ENCODE data around the gene SYNPR. TPM values are rescaled to one million over a fixed set of nuclear protein-coding genes. Genes with fewer than 3 reads are reported as not detected.

SYNPR gene
- total RNA-seq, 2 donors from 2014 or later: not detected

DNA sequence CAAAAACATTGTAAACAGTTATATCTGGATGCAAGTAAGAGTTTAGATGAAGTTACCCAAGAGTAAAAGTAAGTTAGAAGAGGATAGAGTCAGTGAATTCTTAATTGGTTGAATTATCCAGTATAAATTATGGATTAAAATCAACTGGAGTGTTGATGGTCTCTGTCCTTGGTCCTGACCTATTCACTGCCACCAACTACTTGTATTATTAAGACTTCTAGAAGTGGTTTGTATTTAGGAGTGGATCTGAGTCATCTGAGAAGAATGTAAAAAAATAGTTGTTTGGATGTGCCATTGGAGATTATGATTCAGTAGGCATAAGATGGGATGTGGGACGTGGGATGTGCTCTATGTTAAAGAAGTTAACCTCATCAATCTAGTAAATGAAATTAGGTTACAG, 86.4 kb downstream of the SYNPR start:
- H3K36me3 Mint-ChIP-seq (ENCODE audit: low read depth): no peaks in the 10 kb centered on the region
- H3K9me3 ChIP-seq (ENCODE audit: control insufficient read depth, low read length, poor library complexity, severe bottlenecking): no peaks in the 10 kb centered on the region
- H3K27me3 Mint-ChIP-seq: peaks cover 8% of the 10 kb centered on the region
- no peak overlapping the region for H3K4me3 Mint-ChIP-seq
- no peaks in the 10 kb centered on the region for H3K4me1 Mint-ChIP-seq
- ATAC-seq (no peak), DNase-seq (no peak)
- no peak overlapping the region for H3K27ac Mint-ChIP-seq

DNA sequence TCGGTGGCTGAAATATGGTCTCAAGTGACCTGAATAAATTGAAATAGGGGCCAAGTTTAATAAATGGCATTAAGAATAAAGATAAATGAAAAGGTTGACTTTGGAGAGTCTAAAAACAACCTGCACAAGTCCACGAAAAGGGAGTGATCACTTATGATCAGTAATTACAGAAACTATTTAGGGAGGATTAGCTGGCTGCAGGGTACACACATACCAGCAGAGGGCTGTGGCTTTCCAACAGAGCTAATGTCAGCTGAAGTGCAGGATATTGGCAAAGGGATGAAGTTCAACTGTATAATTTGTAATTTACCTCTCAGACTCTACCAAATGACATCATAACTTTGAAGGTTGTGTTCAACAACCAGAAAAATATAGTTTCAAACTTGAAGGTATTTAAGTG, 86.8 kb downstream of the SYNPR start:
- H3K9me3 ChIP-seq (ENCODE audit: control insufficient read depth, low read length, poor library complexity, severe bottlenecking): no peaks in the 10 kb centered on the region
- no peaks in the 10 kb centered on the region for H3K4me1 Mint-ChIP-seq
- no peaks in the 10 kb centered on the region for H3K36me3 Mint-ChIP-seq (ENCODE audit: low read depth)
- H3K4me3 Mint-ChIP-seq: no peak overlapping the region
- ATAC-seq: no peak
- no peak for DNase-seq
- H3K27me3 Mint-ChIP-seq: peaks cover 8% of the 10 kb centered on the region
- no peak overlapping the region for H3K27ac Mint-ChIP-seq

GRCh38 chr3:63365671-63366070, 87.6 kb downstream of the SYNPR start:
- DNase-seq (no peak), ATAC-seq (no peak)
- H3K9me3 ChIP-seq (ENCODE audit: control insufficient read depth, low read length, poor library complexity, severe bottlenecking): no peaks in the 10 kb centered on the region
- no peak overlapping the region for H3K4me3 Mint-ChIP-seq
- no peaks in the 10 kb centered on the region for H3K36me3 Mint-ChIP-seq (ENCODE audit: low read depth)
- H3K27me3 Mint-ChIP-seq: peaks cover 8% of the 10 kb centered on the region
- no peak overlapping the region for H3K27ac Mint-ChIP-seq
- no peaks in the 10 kb centered on the region for H3K4me1 Mint-ChIP-seq

DNA sequence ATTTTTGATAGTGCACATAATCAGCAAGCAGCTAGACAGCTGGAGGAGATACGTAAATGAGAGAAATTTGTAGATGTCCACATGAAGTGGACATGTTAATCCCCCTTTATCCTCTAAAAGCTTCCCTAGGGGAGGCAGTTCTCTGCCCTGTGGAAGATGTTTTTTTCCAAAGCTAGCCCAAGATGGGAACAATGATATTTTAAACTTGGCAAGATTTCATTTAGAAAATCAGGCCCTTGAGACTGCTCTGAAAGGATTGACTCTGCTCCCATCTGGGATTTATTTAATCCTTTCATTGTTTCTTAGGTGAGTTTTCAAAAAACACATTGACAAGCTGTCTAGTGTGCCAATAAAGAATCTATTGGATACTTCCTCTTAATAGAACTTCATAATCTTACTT, 92.0 kb downstream of the SYNPR start:
- ATAC-seq (no peak), DNase-seq (no peak)
- H3K4me3 Mint-ChIP-seq: no peak overlapping the region
- no peaks in the 10 kb centered on the region for H3K27me3 Mint-ChIP-seq
- no peaks in the 10 kb centered on the region for H3K9me3 ChIP-seq (ENCODE audit: control insufficient read depth, low read length, poor library complexity, severe bottlenecking)
- no peak overlapping the region for H3K27ac Mint-ChIP-seq
- H3K36me3 Mint-ChIP-seq (ENCODE audit: low read depth): no peaks in the 10 kb centered on the region
- H3K4me1 Mint-ChIP-seq: no peaks in the 10 kb centered on the region

DNA sequence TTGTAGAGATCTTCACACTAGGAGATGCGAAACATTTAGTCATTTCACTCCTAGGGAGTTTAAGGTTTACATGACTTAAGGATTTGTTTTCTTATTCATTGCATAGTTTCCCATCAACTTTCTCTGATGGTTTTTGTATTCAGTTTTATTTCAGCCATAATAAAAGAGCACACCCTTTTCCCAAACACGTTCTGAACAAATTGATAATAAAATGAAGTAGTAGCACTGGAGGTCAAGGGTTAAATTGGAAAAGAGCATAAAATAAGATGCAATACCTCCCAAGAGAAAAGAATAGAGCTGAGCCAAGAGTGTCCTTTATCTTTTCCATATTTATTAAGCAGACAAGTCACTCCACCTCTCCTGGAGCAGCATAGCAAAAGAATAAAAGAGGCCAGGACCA, 104.9 kb downstream of the SYNPR start:
- DNase-seq (no peak), ATAC-seq (no peak)
- Mint-ChIP-seq H3K36me3 (ENCODE audit: low read depth) (no peaks in the 10 kb centered on the region), H3K4me3 (no peak overlapping the region), H3K4me1 (no peaks in the 10 kb centered on the region), H3K27me3 (peaks cover 11% of the 10 kb centered on the region), H3K27ac (no peak overlapping the region)
- no peaks in the 10 kb centered on the region for H3K9me3 ChIP-seq (ENCODE audit: control insufficient read depth, low read length, poor library complexity, severe bottlenecking)

DNA sequence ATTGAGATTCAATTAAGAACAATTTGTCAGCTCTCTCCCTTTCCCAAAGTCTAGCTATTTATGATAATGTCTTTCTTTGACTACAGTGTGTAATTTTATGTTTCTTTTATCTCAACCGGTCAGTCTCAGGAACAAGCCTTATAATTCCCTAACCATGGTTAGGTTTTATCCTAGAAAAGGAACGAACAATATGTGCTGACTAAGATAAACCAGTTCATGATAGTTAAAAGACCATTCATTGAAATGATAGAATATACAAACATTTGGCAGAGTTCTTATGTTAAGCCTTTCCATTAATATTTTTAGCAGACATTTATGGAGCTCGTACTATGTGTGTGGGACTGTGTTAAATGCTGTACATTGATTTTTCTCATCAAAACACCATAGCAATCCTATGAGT, 106.3 kb downstream of the SYNPR start:
- H3K27me3 Mint-ChIP-seq: peaks cover 11% of the 10 kb centered on the region
- ATAC-seq (no peak), DNase-seq (no peak)
- H3K4me1 Mint-ChIP-seq: no peaks in the 10 kb centered on the region
- no peaks in the 10 kb centered on the region for H3K9me3 ChIP-seq (ENCODE audit: control insufficient read depth, low read length, poor library complexity, severe bottlenecking)
- H3K4me3 Mint-ChIP-seq: no peak overlapping the region
- no peak overlapping the region for H3K27ac Mint-ChIP-seq
- no peaks in the 10 kb centered on the region for H3K36me3 Mint-ChIP-seq (ENCODE audit: low read depth)

GRCh38 chr3:63385629-63386028, 107.5 kb downstream of the SYNPR start:
- ATAC-seq: no peak
- H3K36me3 Mint-ChIP-seq (ENCODE audit: low read depth): no peaks in the 10 kb centered on the region
- DNase-seq: no peak

DNA sequence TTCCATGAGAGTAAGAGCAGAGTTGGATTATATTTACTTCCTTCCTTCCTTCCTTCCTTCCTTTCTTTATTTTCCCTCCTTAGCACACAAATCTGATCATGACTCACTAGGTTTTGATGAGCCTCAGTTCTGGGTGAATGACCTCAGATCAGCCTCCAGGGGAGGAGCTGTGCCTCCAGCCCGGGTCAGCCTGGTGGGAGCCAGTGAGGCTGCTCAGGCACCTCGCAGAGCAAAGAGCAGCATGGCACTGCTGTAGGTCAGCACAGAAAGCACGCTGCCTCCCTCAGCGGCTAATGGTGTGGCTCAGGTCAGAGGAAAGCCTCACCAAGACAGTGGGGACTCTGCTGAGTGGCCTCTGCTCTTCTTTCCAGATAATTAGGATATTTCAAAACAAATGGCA, 108.5 kb downstream of the SYNPR start:
- Mint-ChIP-seq H3K27ac (no peak overlapping the region), H3K27me3 (peaks cover 19% of the 10 kb centered on the region), H3K36me3 (ENCODE audit: low read depth) (no peaks in the 10 kb centered on the region), H3K4me3 (no peak overlapping the region), H3K4me1 (no peaks in the 10 kb centered on the region)
- H3K9me3 ChIP-seq (ENCODE audit: control insufficient read depth, low read length, poor library complexity, severe bottlenecking): no peaks in the 10 kb centered on the region
- DNase-seq (no peak), ATAC-seq (no peak)

More at GRCh38 chr3:63385629-63386028, 107.5 kb downstream of the SYNPR start:
- Mint-ChIP-seq H3K27me3 (peaks cover 11% of the 10 kb centered on the region), H3K4me1 (no peaks in the 10 kb centered on the region), H3K4me3 (no peak overlapping the region), H3K27ac (no peak overlapping the region)
- no peaks in the 10 kb centered on the region for H3K9me3 ChIP-seq (ENCODE audit: control insufficient read depth, low read length, poor library complexity, severe bottlenecking)

GRCh38 chr3:63387568-63387967, 109.5 kb downstream of the SYNPR start:
- DNase-seq (no peak), ATAC-seq (no peak)
- Mint-ChIP-seq H3K4me3 (no peak overlapping the region), H3K36me3 (ENCODE audit: low read depth) (no peaks in the 10 kb centered on the region), H3K4me1 (no peaks in the 10 kb centered on the region), H3K27ac (no peak overlapping the region), H3K27me3 (peaks cover 22% of the 10 kb centered on the region)
- no peaks in the 10 kb centered on the region for H3K9me3 ChIP-seq (ENCODE audit: control insufficient read depth, low read length, poor library complexity, severe bottlenecking)

GRCh38 chr3:63390710-63391230, 112.7 kb downstream of the SYNPR start:
- ATAC-seq: no peak
- Mint-ChIP-seq H3K36me3 (ENCODE audit: low read depth) (no peaks in the 10 kb centered on the region), H3K4me3 (no peak overlapping the region), H3K27ac (no peak overlapping the region), H3K4me1 (no peaks in the 10 kb centered on the region), H3K27me3 (peaks cover 17% of the 10 kb centered on the region)
- H3K9me3 ChIP-seq (ENCODE audit: control insufficient read depth, low read length, poor library complexity, severe bottlenecking): no peaks in the 10 kb centered on the region
- DNase-seq: no peak

GRCh38 chr3:63395960-63396359, 117.9 kb downstream of the SYNPR start:
- DNase-seq: no peak
- Mint-ChIP-seq H3K36me3 (ENCODE audit: low read depth) (no peaks in the 10 kb centered on the region), H3K27ac (no peak overlapping the region), H3K4me3 (no peak overlapping the region), H3K4me1 (no peaks in the 10 kb centered on the region), H3K27me3 (peaks cover 9% of the 10 kb centered on the region)
- no peaks in the 10 kb centered on the region for H3K9me3 ChIP-seq (ENCODE audit: control insufficient read depth, low read length, poor library complexity, severe bottlenecking)
- ATAC-seq: no peak

GRCh38 chr3:63400246-63400860, 122.2 kb downstream of the SYNPR start:
- ATAC-seq (no peak), DNase-seq (no peak)
- Mint-ChIP-seq H3K4me1 (no peaks in the 10 kb centered on the region), H3K27me3 (no peaks in the 10 kb centered on the region), H3K4me3 (no peak overlapping the region), H3K27ac (no peak overlapping the region), H3K36me3 (ENCODE audit: low read depth) (no peaks in the 10 kb centered on the region)
- no peaks in the 10 kb centered on the region for H3K9me3 ChIP-seq (ENCODE audit: control insufficient read depth, low read length, poor library complexity, severe bottlenecking)

GRCh38 chr3:63405882-63406281, 127.8 kb downstream of the SYNPR start:
- Mint-ChIP-seq H3K27me3 (no peaks in the 10 kb centered on the region), H3K36me3 (ENCODE audit: low read depth) (no peaks in the 10 kb centered on the region), H3K27ac (no peak overlapping the region), H3K4me1 (no peaks in the 10 kb centered on the region), H3K4me3 (no peak overlapping the region)
- ATAC-seq (no peak), DNase-seq (no peak)
- no peaks in the 10 kb centered on the region for H3K9me3 ChIP-seq (ENCODE audit: control insufficient read depth, low read length, poor library complexity, severe bottlenecking)

- Mint-ChIP-seq H3K27me3 (no peaks in the 10 kb centered on the region), H3K4me3 (no peak overlapping the region), H3K27ac (no peak overlapping the region), H3K4me1 (no peaks in the 10 kb centered on the region), H3K36me3 (ENCODE audit: low read depth) (no peaks in the 10 kb centered on the region)
- no peak for ATAC-seq
- H3K9me3 ChIP-seq (ENCODE audit: control insufficient read depth, low read length, poor library complexity, severe bottlenecking): no peaks in the 10 kb centered on the region
- DNase-seq: no peak
These were observed 135.4 kb downstream of the SYNPR start for GRCh38 chr3:63413523-63413922.
